Measurements from ENCODE around the gene CBR1.

The CBR1 gene

GRCh38 chr21:36060159-36060921, 9.5 kb upstream of the CBR1 start, which contains the start of gene SETD4:
SETD4 (minus strand) TSS chr21:36060526; CDS start chr21:36058888, 1,638 bp downstream.
- Histone ChIP-seq H3K36me3 (ENCODE audit: insufficient read depth, low read length) (peaks cover 13% of the 10 kb centered on the region; the same call in 1 of the 2 replicates), H2AFZ (ENCODE audit: low read length) (peak within 1 kb of the TSS; percentile 83), H3K79me2 (ENCODE audit: insufficient read depth, low read length) (peaks cover 27% of the 10 kb centered on the region), H3K4me1 (ENCODE audit: insufficient read depth, low read length, poor library complexity, severe bottlenecking) (peaks cover 19% of the 10 kb centered on the region), H3K9ac (ENCODE audit: low read depth, low read length, poor library complexity, severe bottlenecking) (peak within 1 kb of the TSS; percentile 84), H4K20me1 (ENCODE audit: insufficient read depth, low read length, poor library complexity, severe bottlenecking) (no peaks in the 10 kb centered on the region), H3K27me3 (ENCODE audit: insufficient read depth, low read length, poor library complexity, severe bottlenecking) (no peaks in the 10 kb centered on the region), H3K4me2 (ENCODE audit: low read depth, low read length, poor library complexity, severe bottlenecking) (peak within 1 kb of the TSS; percentile 84), H3K4me3 (ENCODE audit: low read length, poor library complexity, severe bottlenecking) (peak within 1 kb of the TSS; percentile 93), H3F3A (ENCODE audit: low read depth) (no peaks in the 10 kb centered on the region), H3K9me3 (ENCODE audit: insufficient read depth, low read depth, low read length) (no peaks in the 10 kb centered on the region), H3K9me2 (replicated peaks; ENCODE audit: low read depth, low read length) (no peaks in the 10 kb centered on the region)
- TF ChIP-seq CTCF (conservative IDR thresholded peaks at IDR 0.05; ENCODE audit: low read length), result no peak
- no peak for TF ChIP-seq EZH2phosphoT487 (IDR thresholded peaks at IDR 0.05; ENCODE audit: borderline replicate concordance)

- no peaks in the 10 kb centered on the region for H3K9me2 ChIP-seq (replicated peaks; ENCODE audit: low read depth, low read length)
- no peaks in the 10 kb centered on the region for H3K27me3 ChIP-seq (ENCODE audit: insufficient read depth, low read length, poor library complexity, severe bottlenecking)
- H3K36me3 ChIP-seq (ENCODE audit: insufficient read depth, low read length), result peaks cover 3% of the 10 kb centered on the region; the same call in 1 of the 2 replicates
- H4K20me1 ChIP-seq (ENCODE audit: insufficient read depth, low read length, poor library complexity, severe bottlenecking), result no peaks in the 10 kb centered on the region
- H3K4me1 ChIP-seq (ENCODE audit: insufficient read depth, low read length, poor library complexity, severe bottlenecking), result peaks cover 18% of the 10 kb centered on the region
- no peaks in the 10 kb centered on the region for H3K9me3 ChIP-seq (ENCODE audit: insufficient read depth, low read depth, low read length)
- H3K79me2 ChIP-seq (ENCODE audit: insufficient read depth, low read length), result peaks cover 27% of the 10 kb centered on the region
- H3K4me2 ChIP-seq (ENCODE audit: low read depth, low read length, poor library complexity, severe bottlenecking), result no peak overlapping the region
- H3K9ac ChIP-seq (ENCODE audit: low read depth, low read length, poor library complexity, severe bottlenecking), result no peak overlapping the region
- TF ChIP-seq CTCF (conservative IDR thresholded peaks at IDR 0.05; ENCODE audit: low read length), result no peak
- no peak for TF ChIP-seq EZH2phosphoT487 (IDR thresholded peaks at IDR 0.05; ENCODE audit: borderline replicate concordance)
- no peaks in the 10 kb centered on the region for H3F3A ChIP-seq (ENCODE audit: low read depth)
- H3K4me3 ChIP-seq (ENCODE audit: low read length, poor library complexity, severe bottlenecking), result no peak overlapping the region
- H2AFZ ChIP-seq (ENCODE audit: low read length), result no peak overlapping the region
Measured at GRCh38 chr21:36061445-36061844, 8.4 kb upstream of the CBR1 start.

GRCh38 chr21:36063375-36064084, 6.3 kb upstream of the CBR1 start:
- Histone ChIP-seq H2AFZ (ENCODE audit: low read length) (no peak overlapping the region), H3K36me3 (ENCODE audit: insufficient read depth, low read length) (no peaks in the 10 kb centered on the region), H3K9me2 (replicated peaks; ENCODE audit: low read depth, low read length) (no peaks in the 10 kb centered on the region), H3K27me3 (ENCODE audit: insufficient read depth, low read length, poor library complexity, severe bottlenecking) (no peaks in the 10 kb centered on the region), H3K9ac (ENCODE audit: low read depth, low read length, poor library complexity, severe bottlenecking) (no peak overlapping the region), H3K4me1 (ENCODE audit: insufficient read depth, low read length, poor library complexity, severe bottlenecking) (peaks cover 16% of the 10 kb centered on the region), H3F3A (ENCODE audit: low read depth) (no peaks in the 10 kb centered on the region), H4K20me1 (ENCODE audit: insufficient read depth, low read length, poor library complexity, severe bottlenecking) (no peaks in the 10 kb centered on the region), H3K79me2 (ENCODE audit: insufficient read depth, low read length) (peaks cover 12% of the 10 kb centered on the region), H3K9me3 (ENCODE audit: insufficient read depth, low read depth, low read length) (no peaks in the 10 kb centered on the region), H3K4me3 (ENCODE audit: low read length, poor library complexity, severe bottlenecking) (no peak overlapping the region), H3K4me2 (ENCODE audit: low read depth, low read length, poor library complexity, severe bottlenecking) (no peak overlapping the region)
- no peak for TF ChIP-seq EZH2phosphoT487 (IDR thresholded peaks at IDR 0.05; ENCODE audit: borderline replicate concordance)
- TF ChIP-seq CTCF (conservative IDR thresholded peaks at IDR 0.05; ENCODE audit: low read length), result no peak

All from Loucy (cell line).